Measurements from ENCODE around the gene UBQLN4. TPM values are rescaled to one million over a fixed set of nuclear protein-coding genes. Genes with fewer than 3 reads are reported as not detected.

Gene UBQLN4
- total and polyA plus RNA-seq, 2 donors (not counting 3 experiments of a cell fraction or from before 2014, with no cell fraction given): 50.5 to 50.8 TPM

- no peaks in the 10 kb centered on the region for H3K9me3 ChIP-seq (replicated peaks; ENCODE audit: control insufficient read depth, insufficient read depth, low read length)
- ChIA-PET POLR2A (interaction anchor here (0.8 to 1.1 kb wide), 4 partner anchors 9 to 32 kb away, joined by 3 to 8 read pairs (median 4); no protein-coding TSS in a partner anchor), CTCF (interaction anchor here (0.7 to 21.0 kb wide), 14 partner anchors 10 to 222 kb away, joined by 3 to 627 read pairs (median 6); partner anchors contain the start of genes LMNA and MEX3A)
- peaks cover 44% of the 10 kb centered on the region for H3K4me1 ChIP-seq (ENCODE audit: control insufficient read depth, extremely low read depth, insufficient read depth, low read length)
- H3K9me1 ChIP-seq (replicated peaks; ENCODE audit: control insufficient read depth, extremely low read depth, insufficient read depth, low read length): no peaks in the 10 kb centered on the region
- FAIRE-seq (no peak), DNase-seq (ENCODE audit: low read depth, low spot score) (no peak)
- peaks cover 0 to 3% of the 10 kb centered on the region in 2 experiments for H3K36me3 ChIP-seq (ENCODE audit: control insufficient read depth in 2 of 2, extremely low read depth in 1 of 2, insufficient read depth in 2 of 2, low read length in 2 of 2)
- no peak for TF ChIP-seq FOS (IDR thresholded peaks at IDR 0.05; ENCODE audit: borderline replicate concordance, insufficient read depth, low read length)
- TF ChIP-seq POLR2AphosphoS5 (IDR thresholded peaks at IDR 0.05; ENCODE audit: insufficient read depth, low read depth, low read length): no peak
- TF ChIP-seq MAX (IDR thresholded peaks at IDR 0.05; ENCODE audit: insufficient read depth, insufficient read length): no peak
- no peak for TF ChIP-seq GATA2 (IDR thresholded peaks at IDR 0.05; ENCODE audit: insufficient read depth, insufficient read length, low read depth, low read length)
- no peak for TF ChIP-seq CTCF (IDR thresholded peaks at IDR 0.05; ENCODE audit: extremely low read depth in 1 of 2, insufficient read depth in 1 of 2, low read depth in 1 of 2, low read length in 2 of 2)
- no peak for TF ChIP-seq EZH2 (IDR thresholded peaks at IDR 0.05; ENCODE audit: borderline replicate concordance, low read depth, low read length, severe bottlenecking)
- no peak for TF ChIP-seq MYC (IDR thresholded peaks at IDR 0.05; ENCODE audit: low read depth, low read length)
- TF ChIP-seq POLR2A (IDR thresholded peaks at IDR 0.05; ENCODE audit: low read depth, low read length): no peak
- TF ChIP-seq JUN (IDR thresholded peaks at IDR 0.05; ENCODE audit: borderline replicate concordance, insufficient read depth, insufficient read length, low read depth): no peak
- H3K27ac ChIP-seq (ENCODE audit: insufficient read depth, low read depth, low read length): peak overlapping the region; percentile 92
- dilution Hi-C loops (cut with MboI; ENCODE audit: extremely low pct_ligation_motif_present, low sequenced_read_pairs) (no loop called here), intact Hi-C loops (cut with micrococcal nuclease) (loop anchor here (1.0 to 2.0 kb wide), 4 partner anchors 9 to 29 kb away; partner anchors contain the start of gene LMNA)
- H3K4me2 ChIP-seq (ENCODE audit: insufficient read depth, low read length): peak overlapping the region; percentile 26
- no peaks in the 10 kb centered on the region for H3K27me3 ChIP-seq (ENCODE audit: control insufficient read depth in 2 of 2, insufficient read depth in 2 of 2, low read length in 2 of 2)
- H4K20me1 ChIP-seq (replicated peaks; ENCODE audit: control insufficient read depth, extremely low read depth, insufficient read depth, low read length): no peaks in the 10 kb centered on the region
- no peaks in the 10 kb centered on the region for H3K79me2 ChIP-seq (ENCODE audit: control insufficient read depth, insufficient read depth, low read length)
- H2AFZ ChIP-seq (ENCODE audit: low read depth, low read length): no peak overlapping the region
- BruUV-seq (replicated peaks): TSS peak; percentile 8
- no peak overlapping the region for H3K4me3 ChIP-seq (replicated peaks in 1 of 3; ENCODE audit: insufficient read depth in 1 of 3, low read depth in 1 of 3, low read length in 3 of 3)
- peak overlapping the region; percentile 79 for H3K9ac ChIP-seq (replicated peaks; ENCODE audit: extremely low read depth, insufficient read depth, low read length)
Measured at GRCh38 chr1:156097499-156098178, 44.0 kb upstream of the UBQLN4 start.

Data from endothelial cell of umbilical vein (primary cell).